Uterus (tissue), 2 donors: ENCODE measurements around the gene STAC2.

Experiments
- POLR2A ChIP-seq, 2 donors: fragments of 450-650 bp; IDR thresholded peaks; one replicate each; pipeline ENCODE4 v1.6.1; 2016; ENCODE audit warnings: antibody characterized with exemption in 2 of 2, mild to moderate bottlenecking in 1 of 2, moderate library complexity in 1 of 2
- TF ChIP-seq, protein P1 (sequence below), 4 experiments: fragments of 200-600 bp in 2 of 4; fragments of 450-650 bp in 2 of 4; sonication (generic) in 2 of 4; IDR thresholded peaks; one replicate each; pipeline ENCODE4 v1.5.1; 2016 to 2019; ENCODE audit warnings: antibody characterized with exemption in 4 of 4, mild to moderate bottlenecking in 2 of 4, moderate library complexity in 1 of 4

DNA sequence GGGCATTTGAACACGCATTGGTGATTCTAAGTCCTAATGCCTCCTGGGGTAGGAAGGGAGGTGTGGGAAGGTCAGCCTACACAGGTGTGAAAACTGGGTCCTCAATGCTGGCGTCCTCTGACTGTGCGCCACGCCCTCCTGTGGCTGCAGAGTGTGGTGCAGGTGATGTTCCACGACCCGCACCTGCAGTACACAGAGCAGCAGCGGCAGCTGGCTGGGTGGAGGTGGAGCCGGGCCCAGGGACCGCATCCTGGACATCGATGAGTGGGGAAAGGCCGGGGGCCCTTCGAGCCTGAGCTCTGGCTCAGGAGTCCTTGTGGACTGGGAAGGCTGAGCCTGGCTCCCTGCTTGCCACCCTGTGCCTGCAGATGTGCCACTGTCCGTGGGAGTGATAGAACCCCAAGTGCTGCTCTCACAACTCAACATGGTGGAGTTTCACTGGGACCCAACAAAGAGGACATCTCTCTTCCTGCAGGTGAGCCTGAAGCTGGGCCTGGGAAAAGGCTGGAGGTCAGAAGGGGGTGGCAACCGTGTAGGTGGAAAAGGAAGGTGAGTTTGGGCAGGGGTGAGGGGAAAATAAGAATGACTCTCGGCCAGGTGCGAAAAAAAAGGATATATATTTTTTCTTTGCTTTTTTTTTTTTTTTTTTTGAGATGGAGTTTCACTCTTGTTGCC lies 14.0 kb upstream of the STAC2 start:
- TF ChIP-seq, protein P1, sequence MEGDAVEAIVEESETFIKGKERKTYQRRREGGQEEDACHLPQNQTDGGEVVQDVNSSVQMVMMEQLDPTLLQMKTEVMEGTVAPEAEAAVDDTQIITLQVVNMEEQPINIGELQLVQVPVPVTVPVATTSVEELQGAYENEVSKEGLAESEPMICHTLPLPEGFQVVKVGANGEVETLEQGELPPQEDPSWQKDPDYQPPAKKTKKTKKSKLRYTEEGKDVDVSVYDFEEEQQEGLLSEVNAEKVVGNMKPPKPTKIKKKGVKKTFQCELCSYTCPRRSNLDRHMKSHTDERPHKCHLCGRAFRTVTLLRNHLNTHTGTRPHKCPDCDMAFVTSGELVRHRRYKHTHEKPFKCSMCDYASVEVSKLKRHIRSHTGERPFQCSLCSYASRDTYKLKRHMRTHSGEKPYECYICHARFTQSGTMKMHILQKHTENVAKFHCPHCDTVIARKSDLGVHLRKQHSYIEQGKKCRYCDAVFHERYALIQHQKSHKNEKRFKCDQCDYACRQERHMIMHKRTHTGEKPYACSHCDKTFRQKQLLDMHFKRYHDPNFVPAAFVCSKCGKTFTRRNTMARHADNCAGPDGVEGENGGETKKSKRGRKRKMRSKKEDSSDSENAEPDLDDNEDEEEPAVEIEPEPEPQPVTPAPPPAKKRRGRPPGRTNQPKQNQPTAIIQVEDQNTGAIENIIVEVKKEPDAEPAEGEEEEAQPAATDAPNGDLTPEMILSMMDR (IDR thresholded peaks at IDR 0.05): peak in 2 of 4 experiments; percentile 21 to 29
- TF ChIP-seq POLR2A (IDR thresholded peaks at IDR 0.05): no peak
